COLO668 (cell line): ENCODE measurements around the gene TRA2A.

Experiments used
- DNase-seq: peaks from one replicate; lab custom pipeline; 2025; ENCODE audit not compliant: unreplicated experiment; lab: John Stamatoyannopoulos, UW

Gene TRA2A

DNA sequence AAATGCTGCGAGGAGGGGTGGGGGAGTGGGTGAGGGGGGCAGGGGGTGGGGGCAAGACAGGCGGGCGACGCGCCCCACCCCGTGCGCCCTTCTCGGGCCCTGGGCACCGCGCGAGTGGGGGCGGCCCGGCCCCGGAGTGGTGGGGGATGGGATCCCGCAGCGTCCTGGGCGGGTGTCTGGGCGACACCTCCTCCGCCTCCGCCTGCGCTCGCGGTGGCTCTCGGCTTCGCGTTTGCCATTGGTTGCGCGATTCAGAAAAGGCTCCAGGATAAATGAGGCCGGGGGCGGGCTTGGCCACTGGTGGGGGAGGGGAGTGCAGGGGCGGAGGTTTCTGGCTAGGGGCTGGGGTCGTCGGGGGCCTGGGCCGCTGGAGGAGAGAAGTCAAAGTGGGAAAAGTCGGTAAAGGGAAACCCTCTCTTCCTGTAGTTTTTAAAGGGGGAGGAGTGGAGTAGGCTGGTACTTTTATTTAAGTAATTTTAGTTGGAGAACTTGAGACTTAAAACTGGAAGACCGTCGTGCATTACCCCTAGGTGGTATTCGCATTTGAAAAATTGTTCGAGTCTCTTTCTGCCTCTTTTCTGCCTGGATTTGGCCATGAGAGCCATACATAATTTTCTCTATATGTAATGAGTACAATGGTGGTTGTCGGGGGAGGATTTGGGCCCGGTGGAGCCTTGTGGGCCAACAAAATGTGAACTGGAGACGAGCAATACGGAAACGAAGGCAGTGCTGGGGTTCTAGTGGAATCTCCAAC is 60.5 kb downstream of the TRA2A start:
- peak; percentile 97 for DNase-seq

GRCh38 chr7:23470330-23471105 is 61.3 kb downstream of the TRA2A start, which contains the start of gene IGF2BP3:
TSS of gene IGF2BP3 (minus strand) at chr7:23470491. CDS start at chr7:23470110, 381 bp downstream.
- DNase-seq: peak; percentile 95

DNA sequence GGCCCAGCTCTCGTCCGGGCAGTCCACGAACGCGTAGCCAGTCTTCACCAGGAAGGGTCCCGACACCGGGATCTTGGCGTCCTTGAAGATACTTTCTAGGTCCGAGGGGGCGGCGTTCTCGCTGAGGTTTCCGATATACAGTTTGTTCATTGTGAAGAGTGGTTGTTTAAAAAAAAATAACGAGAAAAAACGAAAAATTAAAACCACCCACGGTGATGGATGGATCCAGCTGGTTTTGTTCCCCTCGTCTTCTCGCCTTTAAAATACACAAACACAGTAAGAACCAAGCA is 61.9 kb downstream of the TRA2A start:
- no peak for DNase-seq

- DNase-seq: peak; percentile 81
These were observed 62.4 kb downstream of the TRA2A start for GRCh38 chr7:23469150-23469960.

GRCh38 chr7:23468526-23469149 is 63.1 kb downstream of the TRA2A start:
- DNase-seq: peak; percentile 61

GRCh38 chr7:23467806-23468525 is 63.8 kb downstream of the TRA2A start:
- peak; percentile 61 for DNase-seq

- no peak for DNase-seq
These were observed 64.4 kb downstream of the TRA2A start for GRCh38 chr7:23467291-23467805.

DNA sequence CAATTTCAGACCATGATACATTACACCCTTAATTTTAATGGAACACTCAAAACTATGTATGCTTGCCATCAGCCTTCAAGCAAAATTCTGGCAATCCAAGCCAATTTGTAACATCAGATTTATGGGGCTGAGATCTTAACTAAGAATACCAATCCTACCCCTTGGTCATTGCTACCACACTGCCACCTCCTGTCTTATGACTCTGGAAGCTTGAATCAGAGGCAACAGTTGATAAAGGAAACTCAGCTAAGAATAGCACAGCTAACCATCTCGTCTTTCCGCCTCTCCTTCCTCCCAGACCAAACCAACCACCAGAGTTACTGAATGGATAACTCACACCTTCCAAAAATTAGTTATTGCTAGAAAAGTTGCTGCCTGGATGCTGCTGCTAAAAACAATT is 68.9 kb downstream of the TRA2A start:
- no peak for DNase-seq

GRCh38 chr7:23458044-23458443 is 73.7 kb downstream of the TRA2A start:
- DNase-seq: no peak

GRCh38 chr7:23456093-23456492 is 75.7 kb downstream of the TRA2A start:
- DNase-seq: no peak

DNA sequence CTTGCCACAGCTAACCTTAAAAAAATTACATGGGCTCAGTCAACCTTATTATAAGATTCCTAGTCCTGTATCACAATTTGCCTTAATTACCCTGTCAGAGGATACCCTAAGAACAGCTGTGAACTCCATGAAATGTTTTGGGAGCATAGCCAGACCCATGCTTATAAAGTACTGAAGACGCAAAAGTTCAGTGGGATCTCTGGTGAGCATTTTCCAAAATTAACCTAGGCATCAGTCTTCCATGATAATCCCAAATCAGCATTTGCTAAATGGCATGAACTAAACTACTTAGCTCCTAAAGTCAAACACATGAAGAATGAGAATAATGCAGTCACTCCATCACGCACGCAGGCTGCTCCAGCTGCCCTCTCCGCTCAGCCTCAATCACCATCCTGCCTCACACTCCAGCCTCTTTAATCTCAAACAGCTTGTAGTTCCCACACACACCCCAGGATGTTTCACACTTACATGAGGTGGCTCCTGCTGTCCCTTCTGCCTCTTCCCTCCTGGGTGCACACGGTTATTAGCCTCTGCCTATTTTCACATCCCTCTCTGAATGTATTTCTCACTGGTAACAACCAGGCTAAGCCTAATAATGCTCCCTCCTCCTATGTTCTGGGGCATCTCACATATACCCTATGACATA is 76.8 kb downstream of the TRA2A start:
- no peak for DNase-seq
